H1 (cell line): ENCODE data around the gene ASAP3. TPM values are rescaled to one million over a fixed set of nuclear protein-coding genes. Genes with fewer than 3 reads are reported as not detected.
A peak's percentile ranks its signal among the peaks of the same experiment; 100 is the strongest.

ENCODE experiments used
- BRCA1 ChIP-seq: IDR thresholded peaks from 2 replicates; pipeline ENCODE4 v1.6.1; 2012; ENCODE audit warnings: low read depth, low read length, improper control_type of control experiment
- CHD7 ChIP-seq: fragments of 300-600 bp; sonication (generic); IDR thresholded peaks from 2 replicates; pipeline ENCODE4 v1.7.1; 2012; ENCODE audit warnings: low read length, moderate library complexity, mild to moderate bottlenecking, inconsistent platforms; ENCODE audit not compliant: insufficient replicate concordance
- EZH2 ChIP-seq: fragments of 200-600 bp; sonication (generic); IDR thresholded peaks from 2 replicates; pipeline ENCODE4 v1.7.1; 2012; ENCODE audit warnings: low read depth, mild to moderate bottlenecking, moderate library complexity, low read length, inconsistent platforms; ENCODE audit not compliant: severe bottlenecking
- HDAC2 ChIP-seq, 2 experiments: fragments of 300-600 bp in 1 of 2; sonication (generic) in 1 of 2; IDR thresholded peaks; 2 replicates each; pipeline ENCODE4 v1.6.1; 2011 to 2012; ENCODE audit warnings: low read depth in 2 of 2, low read length in 2 of 2, mild to moderate bottlenecking in 2 of 2, moderate library complexity in 2 of 2, borderline replicate concordance in 1 of 2, inconsistent platforms in 1 of 2
- MAFK ChIP-seq: IDR thresholded peaks from 2 replicates; pipeline ENCODE4 v1.6.1; 2012; ENCODE audit warnings: low read depth, mild to moderate bottlenecking, improper control_type of control experiment, low read length
- NRF1 ChIP-seq: IDR thresholded peaks from 2 replicates; pipeline ENCODE4 v1.6.1; 2011; ENCODE audit warnings: mild to moderate bottlenecking, low read depth, low read length, improper control_type of control experiment
- SIX5 ChIP-seq: IDR thresholded peaks from 2 replicates; pipeline ENCODE4 v1.6.1; 2011; ENCODE audit warnings: mild to moderate bottlenecking, low read depth, low read length
- SP1 ChIP-seq: IDR thresholded peaks from 2 replicates; pipeline ENCODE4 v1.6.1; 2011; ENCODE audit warnings: low read depth, low read length
- SP2 ChIP-seq: IDR thresholded peaks from 2 replicates; pipeline ENCODE4 v1.6.1; 2012; ENCODE audit warnings: mild to moderate bottlenecking, low read length, inconsistent platforms
- SUZ12 ChIP-seq: fragments of 200-600 bp; sonication (generic); IDR thresholded peaks from 2 replicates; pipeline ENCODE4 v1.6.1; 2012; ENCODE audit warnings: mild to moderate bottlenecking, inconsistent platforms, low read length, moderate library complexity, mixed read lengths
- TCF12 ChIP-seq: IDR thresholded peaks from 2 replicates; pipeline ENCODE4 v1.6.1; 2011; ENCODE audit warnings: low read depth, mild to moderate bottlenecking, low read length
- polyA plus RNA-seq, 7 experiments: library from polyadenylated mRNA; depleted of rRNA in 3 of 7; stranded (reverse) in 5 of 7; unstranded in 2 of 7; fragments of >200 nt in 5 of 7; fragments of 200-250 nt in 2 of 7; gene quantifications; 1 replicate in 5 of 7; 2 replicates in 1 of 7; 4 replicates in 1 of 7; pipeline versions ENCODE4 v1.2.1 to v1.2.3, GENCODE V29; 2011 to 2013; ENCODE audit warnings: missing spikeins in 2 of 7, mixed read lengths in 2 of 7
- total RNA-seq: library from RNA; stranded (reverse); fragmentation: NEBNext Ultra II Directional; extraction: Animal tissue kit (Norgen Biotek cat#: 25700); gene quantifications from 2 replicates; pipeline ENCODE4 v1.2.1, GENCODE V29; 2021

The ASAP3 gene
- total and polyA plus RNA-seq, 2 of the 8 experiments (the other 6 are each of a cell fraction or from before 2014, with no cell fraction given), result 53.1 to 58.0 TPM

GRCh38 chr1:23403735-23404486 is 80.1 kb downstream of the ASAP3 start (continued):
- TF ChIP-seq CHD7 (no peak), SUZ12 (no peak), HDAC2 (IDR thresholded peaks at IDR 0.05; ENCODE audit: borderline replicate concordance in 1 of 2, low read depth in 2 of 2, low read length in 2 of 2) (no peak), MAFK (peak; percentile 8; the same call in 1 of the 2 replicates), SP2 (no peak), NRF1 (no peak), EZH2 (no peak), SP1 (no peak), BRCA1 (no peak), TCF12 (peak; percentile 61; the same call in 1 of the 2 replicates), SIX5 (no peak)
